SK-MEL-5 (cell line): ENCODE results near the gene RYR2. TPM values are rescaled to one million over a fixed set of nuclear protein-coding genes. Genes with fewer than 3 reads are reported as not detected.

Source experiments
- DNase-seq: peaks from one replicate; pipeline ENCODE4 v3.0.0-alpha.2; 2016; ENCODE audit warnings: low read depth, low spot score
- in situ Hi-C: cut with HindIII; loops from 2 replicates; pipeline ENCODE4 v1.10.0; 2016; ENCODE audit warnings: low sequenced_read_pairs, high pct_unique_total_duplicates, low pct_unique_long_range_greater_than_20kb
- total RNA-seq: library from RNA; depleted of rRNA; stranded (reverse); fragments of >200 nt; shearing (Covaris generic); gene quantifications from 2 replicates; pipeline ENCODE4 v1.2.3, GENCODE V29; 2014

RYR2 gene
- total RNA-seq, 1 experiment from 2014 or later: 0.29 TPM

DNA sequence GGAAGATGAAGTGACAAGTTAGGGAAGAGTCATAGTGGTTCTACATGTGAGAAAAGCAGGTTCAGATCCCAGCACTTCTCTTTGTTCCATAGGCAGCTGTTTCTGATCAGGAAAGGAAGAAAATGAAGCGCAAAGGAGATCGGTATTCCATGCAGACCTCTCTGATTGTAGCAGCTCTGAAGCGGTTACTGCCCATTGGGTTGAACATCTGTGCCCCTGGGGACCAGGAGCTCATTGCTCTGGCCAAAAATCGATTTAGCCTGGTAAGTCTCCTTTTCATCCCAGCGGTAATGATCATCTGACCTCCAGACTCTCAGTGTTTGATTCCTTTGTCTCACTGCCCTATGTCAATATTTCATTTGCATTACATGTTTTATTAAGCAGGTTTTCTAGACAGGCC, 675.1 kb downstream of the RYR2 start:
- in situ Hi-C loops: no loop called here
- no peak for DNase-seq

DNA sequence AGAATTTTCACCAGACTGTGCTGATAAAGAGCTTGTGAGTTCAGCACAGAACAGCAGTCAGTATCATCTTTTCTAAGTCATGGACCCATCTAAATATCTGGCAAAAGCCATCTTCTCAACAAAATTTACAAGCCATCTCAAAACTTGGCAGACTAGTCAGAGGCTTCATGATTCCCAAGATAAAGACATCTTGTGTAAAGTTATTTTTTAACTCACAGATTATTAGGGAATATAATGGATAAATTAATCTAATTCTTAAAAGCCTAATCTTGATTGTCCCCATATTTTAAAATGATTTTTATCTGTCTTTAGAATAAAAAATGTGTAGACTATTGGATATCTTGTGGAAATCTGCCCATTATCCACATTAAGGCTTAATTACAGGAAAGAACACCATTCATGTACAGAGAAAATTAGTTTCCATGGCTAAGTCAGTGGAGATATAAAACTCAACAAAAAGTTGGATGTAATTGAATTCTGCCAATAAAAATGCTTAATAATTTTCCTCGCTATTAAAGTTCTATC, 688.9 kb downstream of the RYR2 start:
- no peak for DNase-seq
- in situ Hi-C loops: no loop called here

DNA sequence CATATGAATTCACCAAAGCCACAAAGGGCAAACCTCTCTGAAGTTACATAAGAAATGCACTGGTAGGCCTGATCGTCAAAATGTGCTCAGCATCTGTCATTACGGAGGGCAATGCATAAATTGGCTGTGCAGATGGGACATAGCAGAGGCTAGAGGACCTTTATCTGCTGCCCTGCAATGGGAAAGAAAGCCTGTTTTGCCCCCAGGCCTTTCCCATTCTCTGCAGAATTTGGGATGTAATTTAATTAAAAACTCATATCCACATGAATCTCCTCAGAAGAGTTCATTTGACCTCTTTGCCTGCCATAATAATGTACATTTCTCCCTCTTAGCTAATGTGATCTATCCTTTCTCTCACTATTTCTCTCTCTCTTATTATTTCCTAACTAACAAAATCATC, 690.7 kb downstream of the RYR2 start:
- no peak for DNase-seq
- in situ Hi-C loops: no loop called here

DNA sequence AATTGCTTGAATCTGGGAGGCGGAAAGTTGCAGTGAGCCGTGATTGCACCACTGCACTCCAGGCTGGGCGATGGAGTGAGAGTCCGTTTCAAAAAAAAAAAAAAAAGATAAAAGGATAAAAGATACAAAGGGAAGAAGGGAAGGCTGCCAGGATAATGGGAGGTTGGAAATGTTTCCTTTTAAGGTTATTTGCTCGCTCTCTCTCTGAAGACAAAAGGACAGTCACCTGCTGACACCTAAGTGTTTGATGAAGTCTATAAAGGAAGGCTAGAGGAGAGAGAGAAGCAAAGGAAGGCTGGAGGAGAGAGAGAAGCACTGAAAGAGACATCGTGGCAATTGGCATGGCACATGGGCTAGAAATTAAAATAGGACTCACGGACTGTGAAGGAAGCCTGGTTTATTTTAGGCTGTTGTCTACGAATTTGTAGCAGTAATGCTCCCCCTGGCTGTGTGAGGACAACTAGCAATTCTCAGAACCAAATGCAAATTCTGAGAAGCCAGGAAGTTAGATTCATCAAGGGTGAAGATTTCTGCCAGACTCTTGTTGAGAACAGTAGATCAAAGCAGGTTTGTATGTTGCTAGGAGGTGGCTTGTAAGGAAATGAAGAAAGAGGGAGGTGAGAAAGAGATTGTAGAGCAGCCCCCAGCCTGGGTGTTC, 694.5 kb downstream of the RYR2 start:
- DNase-seq: peak; percentile 41
- in situ Hi-C loops: no loop called here

DNA sequence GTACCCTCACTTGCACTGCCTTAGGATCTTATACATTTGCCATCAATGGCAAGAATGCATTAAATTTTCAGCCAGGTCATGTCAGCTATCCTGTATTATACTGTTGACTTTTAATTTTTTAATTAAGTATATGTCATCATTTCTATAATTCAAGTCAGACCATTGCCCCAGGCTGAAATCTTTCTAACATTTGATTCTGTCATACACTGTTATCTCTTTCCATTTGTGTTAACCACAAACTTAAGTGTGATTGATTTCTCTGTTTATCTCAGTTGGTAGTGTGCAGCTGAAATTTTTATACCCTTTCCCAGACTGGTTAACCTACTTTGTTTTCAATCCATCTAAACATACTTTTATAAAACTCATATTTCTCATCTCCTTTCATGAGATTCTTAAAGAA, 695.5 kb downstream of the RYR2 start:
- no peak for DNase-seq
- in situ Hi-C loops: no loop called here

GRCh38 chr1:237737938-237738610, 696.1 kb downstream of the RYR2 start:
- in situ Hi-C loops: no loop called here

DNA sequence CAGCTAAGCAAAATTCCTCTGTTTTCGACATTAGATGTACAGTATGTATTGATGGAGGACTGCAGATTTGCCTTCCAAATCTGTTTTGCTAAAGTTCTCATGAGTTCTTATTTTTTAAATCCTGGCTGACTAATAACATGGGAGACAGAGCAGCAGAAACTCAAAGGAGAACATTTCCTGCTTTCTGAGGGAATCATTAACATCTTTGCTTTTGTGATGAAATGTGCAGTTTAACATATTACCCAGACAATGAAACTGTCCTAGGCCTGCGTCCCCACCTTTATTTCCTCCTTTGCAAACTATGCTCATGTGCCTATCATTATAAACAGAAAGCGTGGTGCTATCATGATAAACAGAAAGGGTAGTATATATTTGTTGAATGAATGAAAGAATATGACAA, 698.9 kb downstream of the RYR2 start:
- no peak for DNase-seq
- in situ Hi-C loops: no loop called here

More at GRCh38 chr1:237737938-237738610, 696.1 kb downstream of the RYR2 start:
- DNase-seq: no peak

GRCh38 chr1:237745545-237745944, 703.6 kb downstream of the RYR2 start:
- DNase-seq: no peak
- in situ Hi-C loops: no loop called here

DNA sequence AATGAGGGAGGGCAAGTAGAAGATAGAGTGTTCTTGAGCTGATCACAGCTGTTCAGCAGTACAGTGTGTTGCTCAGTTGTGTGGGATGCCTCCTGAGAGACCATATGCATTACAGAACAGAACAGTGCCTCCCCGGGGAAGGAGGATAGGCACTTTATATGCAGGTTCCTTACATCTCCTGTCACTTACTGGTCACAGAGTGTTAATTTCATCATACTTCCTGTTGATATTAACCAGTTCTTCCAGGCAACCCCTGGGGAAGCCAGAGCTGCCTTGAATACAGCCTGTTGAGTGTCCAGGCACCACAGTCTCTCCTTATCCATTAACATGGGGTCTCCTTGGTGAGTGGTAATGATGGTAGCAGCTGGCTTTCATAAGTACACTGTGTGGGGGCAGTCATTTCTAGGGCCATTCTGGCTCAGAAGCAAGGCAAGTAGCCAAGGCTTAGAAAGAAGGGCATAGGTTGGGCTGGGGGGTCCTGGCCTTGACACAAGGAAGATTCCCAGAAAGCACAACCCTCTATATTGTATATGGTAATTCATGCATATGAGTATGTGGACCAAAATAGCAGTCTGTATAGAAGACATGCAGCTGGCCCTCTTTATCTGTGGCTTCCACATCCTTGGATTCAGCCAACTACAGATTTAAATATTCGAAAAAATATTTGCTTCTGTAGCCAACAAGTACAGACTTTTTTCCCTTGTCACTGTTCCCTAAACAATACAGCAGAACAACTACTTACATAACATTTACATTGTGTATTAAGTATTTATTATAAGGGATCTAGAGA, 706.4 kb downstream of the RYR2 start:
- DNase-seq: no peak
- in situ Hi-C loops: no loop called here

- in situ Hi-C loops: no loop called here
- no peak for DNase-seq
Observed at GRCh38 chr1:237749122-237749521, 707.1 kb downstream of the RYR2 start.

- no peak for DNase-seq
- in situ Hi-C loops: no loop called here
Observed at GRCh38 chr1:237751090-237751489, 709.1 kb downstream of the RYR2 start.

GRCh38 chr1:237754627-237755026, 712.6 kb downstream of the RYR2 start:
- in situ Hi-C loops: no loop called here
- DNase-seq: no peak

GRCh38 chr1:237756304-237756967, 714.5 kb downstream of the RYR2 start:
- in situ Hi-C loops: no loop called here
- DNase-seq: no peak

DNA sequence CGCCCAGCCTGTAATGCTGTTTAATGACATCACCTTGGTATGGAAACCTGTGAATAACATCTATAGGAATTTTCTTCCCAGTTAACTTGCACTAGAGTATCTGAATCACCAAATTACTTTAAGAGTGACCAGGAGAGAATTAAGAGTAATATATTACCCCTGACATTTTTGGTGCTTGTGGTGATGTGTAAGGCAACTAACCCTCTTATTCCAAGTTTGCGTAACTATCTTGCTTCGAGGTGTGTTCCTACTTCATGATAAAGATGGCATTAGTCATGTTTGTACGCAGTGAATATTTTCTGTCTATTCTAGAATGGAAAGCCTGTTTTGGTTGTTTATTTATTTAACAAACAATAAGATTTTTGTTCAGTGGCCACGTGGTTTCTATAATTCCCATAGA, 717.4 kb downstream of the RYR2 start:
- in situ Hi-C loops: no loop called here
- peak; percentile 21 for DNase-seq

DNA sequence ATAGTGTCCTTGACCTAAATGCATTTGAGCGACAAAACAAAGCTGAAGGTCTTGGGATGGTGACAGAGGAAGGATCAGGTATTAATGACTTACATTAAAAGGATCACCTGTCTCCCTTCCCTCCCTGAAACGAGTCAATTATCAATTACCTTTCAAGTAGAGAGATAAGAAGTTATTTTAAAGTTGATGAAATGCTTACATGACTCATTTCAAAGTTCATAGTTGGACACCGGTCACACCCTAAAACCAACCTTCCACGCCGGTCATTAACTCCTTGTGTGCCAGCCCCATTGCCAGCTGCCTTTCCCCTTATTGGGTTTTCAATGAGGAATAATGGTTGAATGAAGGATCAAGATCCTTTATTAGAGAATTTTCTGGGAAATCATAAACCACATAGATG, 719.0 kb downstream of the RYR2 start:
- in situ Hi-C loops: no loop called here
- DNase-seq: no peak

- no peak for DNase-seq
- in situ Hi-C loops: no loop called here
Observed at GRCh38 chr1:237763137-237763536, 721.2 kb downstream of the RYR2 start.

- in situ Hi-C loops: no loop called here
- no peak for DNase-seq
Observed at GRCh38 chr1:237763751-237764150, 721.8 kb downstream of the RYR2 start.

GRCh38 chr1:237769916-237770315, 727.9 kb downstream of the RYR2 start:
- in situ Hi-C loops: no loop called here

More at GRCh38 chr1:237769916-237770315, 727.9 kb downstream of the RYR2 start:
- no peak for DNase-seq
